ENCODE measurements around the gene FAM13A.

FAM13A gene

DNA sequence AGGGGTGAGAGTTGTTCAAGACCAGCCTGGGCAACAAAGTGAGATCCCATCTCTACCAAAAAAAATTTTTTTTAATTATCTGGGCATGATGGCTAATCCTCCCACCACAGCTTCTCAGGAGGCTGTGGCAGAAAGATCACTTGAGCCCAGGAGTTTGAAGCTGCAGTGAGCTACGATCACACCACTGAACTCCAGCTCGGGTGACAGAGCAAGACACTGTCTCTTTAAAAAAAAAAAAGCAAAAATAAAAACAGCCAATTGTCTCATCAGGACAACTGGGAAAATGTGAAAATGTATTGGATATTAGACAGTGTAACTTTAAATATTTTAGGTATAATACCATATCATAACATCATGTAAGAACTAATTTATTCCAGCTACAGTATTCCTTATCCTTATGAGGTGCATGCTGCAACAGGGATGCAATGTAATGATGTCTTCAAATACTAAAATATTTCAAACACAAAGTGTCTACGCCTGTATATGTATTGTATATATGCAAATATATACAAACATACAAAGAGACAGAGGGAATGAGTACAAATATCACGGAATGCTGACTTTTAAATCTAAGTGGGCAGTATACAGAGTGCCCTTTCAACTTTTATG lies 17.2 kb downstream of the FAM13A start:
- TF ChIP-seq, protein P1, sequence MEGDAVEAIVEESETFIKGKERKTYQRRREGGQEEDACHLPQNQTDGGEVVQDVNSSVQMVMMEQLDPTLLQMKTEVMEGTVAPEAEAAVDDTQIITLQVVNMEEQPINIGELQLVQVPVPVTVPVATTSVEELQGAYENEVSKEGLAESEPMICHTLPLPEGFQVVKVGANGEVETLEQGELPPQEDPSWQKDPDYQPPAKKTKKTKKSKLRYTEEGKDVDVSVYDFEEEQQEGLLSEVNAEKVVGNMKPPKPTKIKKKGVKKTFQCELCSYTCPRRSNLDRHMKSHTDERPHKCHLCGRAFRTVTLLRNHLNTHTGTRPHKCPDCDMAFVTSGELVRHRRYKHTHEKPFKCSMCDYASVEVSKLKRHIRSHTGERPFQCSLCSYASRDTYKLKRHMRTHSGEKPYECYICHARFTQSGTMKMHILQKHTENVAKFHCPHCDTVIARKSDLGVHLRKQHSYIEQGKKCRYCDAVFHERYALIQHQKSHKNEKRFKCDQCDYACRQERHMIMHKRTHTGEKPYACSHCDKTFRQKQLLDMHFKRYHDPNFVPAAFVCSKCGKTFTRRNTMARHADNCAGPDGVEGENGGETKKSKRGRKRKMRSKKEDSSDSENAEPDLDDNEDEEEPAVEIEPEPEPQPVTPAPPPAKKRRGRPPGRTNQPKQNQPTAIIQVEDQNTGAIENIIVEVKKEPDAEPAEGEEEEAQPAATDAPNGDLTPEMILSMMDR (IDR thresholded peaks at IDR 0.05; ENCODE audit: insufficient read depth, low read length, poor library complexity, severe bottlenecking) = no peak
- H3K36me3 ChIP-seq (ENCODE audit: control insufficient read depth, insufficient read depth, low read length) = no peaks in the 10 kb centered on the region
- DNase-seq (ENCODE audit: extremely low read depth, insufficient read length) = no peak
- no peaks in the 10 kb centered on the region for H3K27me3 ChIP-seq (replicated peaks; ENCODE audit: control insufficient read depth, insufficient read depth, low read length)
- no peak overlapping the region for H3K4me3 ChIP-seq (replicated peaks; ENCODE audit: low read depth, low read length)

DNA sequence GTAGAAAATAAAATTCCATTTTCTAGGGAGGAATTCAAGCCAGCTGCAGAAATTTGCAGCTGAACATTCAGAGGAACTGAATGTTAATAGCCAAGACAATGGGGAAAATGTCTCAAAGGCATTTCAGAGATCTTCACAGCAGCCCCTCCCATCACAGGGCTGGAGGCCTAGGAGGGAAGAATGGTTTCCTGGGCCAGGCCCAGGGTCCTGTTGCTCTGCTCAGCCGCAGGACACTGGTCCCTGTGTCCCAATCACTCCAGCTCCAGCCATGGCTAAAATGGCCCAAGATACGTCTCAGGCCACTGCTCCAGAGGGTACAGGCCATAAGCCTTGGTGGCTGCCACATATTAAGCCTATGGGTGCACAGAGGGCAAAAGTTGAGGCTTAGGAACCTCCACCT lies 20.4 kb downstream of the FAM13A start:
- no peak overlapping the region for H3K4me3 ChIP-seq (replicated peaks; ENCODE audit: low read depth, low read length)
- no peaks in the 10 kb centered on the region for H3K27me3 ChIP-seq (replicated peaks; ENCODE audit: control insufficient read depth, insufficient read depth, low read length)
- DNase-seq (ENCODE audit: extremely low read depth, insufficient read length) = no peak
- TF ChIP-seq, protein P1 (IDR thresholded peaks at IDR 0.05; ENCODE audit: insufficient read depth, low read length, poor library complexity, severe bottlenecking) = no peak
- H3K36me3 ChIP-seq (ENCODE audit: control insufficient read depth, insufficient read depth, low read length) = no peaks in the 10 kb centered on the region

DNA sequence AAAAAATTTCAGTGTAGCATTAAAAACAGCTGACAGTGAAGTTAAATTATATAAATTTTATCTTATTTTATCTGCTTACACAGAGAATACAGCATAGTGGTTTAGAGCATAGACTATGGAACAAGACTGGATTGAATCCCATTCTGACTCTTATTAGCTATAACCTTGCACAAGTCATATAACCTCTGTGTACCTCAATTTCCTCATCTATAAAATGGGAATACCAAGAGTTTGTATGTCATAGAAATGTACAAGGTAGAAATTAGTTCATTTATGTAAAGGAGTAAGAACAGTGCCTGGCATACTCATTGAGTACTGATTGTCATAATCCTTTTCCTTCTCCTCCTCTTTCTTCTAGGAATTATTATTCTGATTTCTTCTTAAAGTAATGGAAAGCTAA lies 25.7 kb downstream of the FAM13A start:
- no peak for DNase-seq (ENCODE audit: extremely low read depth, insufficient read length)
- no peaks in the 10 kb centered on the region for H3K27me3 ChIP-seq (replicated peaks; ENCODE audit: control insufficient read depth, insufficient read depth, low read length)
- no peak overlapping the region for H3K4me3 ChIP-seq (replicated peaks; ENCODE audit: low read depth, low read length)
- TF ChIP-seq, protein P1 (IDR thresholded peaks at IDR 0.05; ENCODE audit: insufficient read depth, low read length, poor library complexity, severe bottlenecking) = no peak
- H3K36me3 ChIP-seq (ENCODE audit: control insufficient read depth, insufficient read depth, low read length) = no peaks in the 10 kb centered on the region

DNA sequence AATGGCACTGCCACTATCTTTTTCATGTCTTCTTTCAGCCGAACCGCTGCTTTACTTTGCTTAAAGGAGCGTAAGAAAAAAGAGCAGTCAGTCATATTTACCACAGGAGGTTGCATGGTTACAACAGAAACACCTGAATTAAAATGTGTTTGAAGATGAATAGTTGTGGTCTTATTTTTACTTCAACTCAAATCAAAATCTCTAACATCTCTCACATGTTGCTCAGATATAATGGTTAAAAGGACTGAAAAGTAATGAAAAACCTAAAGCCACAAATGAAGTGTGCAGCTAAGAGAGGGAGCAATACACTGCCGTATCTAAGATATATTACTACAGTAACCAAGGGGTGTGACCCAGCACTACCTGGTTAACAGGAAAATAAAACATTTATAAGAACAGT lies 27.4 kb downstream of the FAM13A start:
- no peaks in the 10 kb centered on the region for H3K36me3 ChIP-seq (ENCODE audit: control insufficient read depth, insufficient read depth, low read length)
- no peaks in the 10 kb centered on the region for H3K27me3 ChIP-seq (replicated peaks; ENCODE audit: control insufficient read depth, insufficient read depth, low read length)
- H3K4me3 ChIP-seq (replicated peaks; ENCODE audit: low read depth, low read length) = no peak overlapping the region
- DNase-seq (ENCODE audit: extremely low read depth, insufficient read length) = no peak
- TF ChIP-seq, protein P1 (IDR thresholded peaks at IDR 0.05; ENCODE audit: insufficient read depth, low read length, poor library complexity, severe bottlenecking) = no peak

DNA sequence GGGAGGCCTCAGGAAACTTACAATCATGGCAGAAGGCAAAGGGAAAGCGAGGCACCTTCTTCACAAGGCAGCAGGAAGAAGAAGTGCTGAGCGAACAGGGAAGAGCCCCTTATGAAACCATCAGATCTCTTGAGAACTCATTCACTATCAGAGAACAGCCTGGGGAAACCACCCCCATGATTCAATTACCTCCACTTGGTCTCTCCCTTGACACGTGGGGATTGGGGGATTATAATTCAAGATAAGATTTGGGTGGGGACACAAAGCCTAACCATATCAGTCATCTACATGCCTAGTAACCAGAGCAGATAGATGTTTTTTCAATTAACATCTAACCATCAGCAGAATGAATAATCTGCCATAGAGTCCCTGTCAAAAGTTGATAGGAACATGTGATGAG lies 30.4 kb downstream of the FAM13A start:
- Histone ChIP-seq H3K27me3 (replicated peaks; ENCODE audit: control insufficient read depth, insufficient read depth, low read length) (no peaks in the 10 kb centered on the region), H3K36me3 (ENCODE audit: control insufficient read depth, insufficient read depth, low read length) (no peaks in the 10 kb centered on the region), H3K4me3 (replicated peaks; ENCODE audit: low read depth, low read length) (no peak overlapping the region)
- DNase-seq (ENCODE audit: extremely low read depth, insufficient read length) = no peak
- TF ChIP-seq, protein P1 (IDR thresholded peaks at IDR 0.05; ENCODE audit: insufficient read depth, low read length, poor library complexity, severe bottlenecking) = no peak

Measured in GM06990 (cell line).